GM12864 (cell line): Measurements from ENCODE around the gene PRR12.

Source experiments
- DNase-seq: peaks from one replicate; pipeline ENCODE4 v3.0.0-alpha.2; 2011; ENCODE audit warnings: low read depth
- H3K4me3 ChIP-seq: 2 replicates; pipeline ENCODE4 v1.5.1; 2011; ENCODE audit warnings: mild to moderate bottlenecking, low read depth, low read length, control low read depth
- CTCF ChIP-seq: IDR thresholded peaks from 2 replicates; pipeline ENCODE4 v1.5.1; 2011; ENCODE audit warnings: low read depth, mild to moderate bottlenecking, moderate library complexity, low read length, control low read depth, inconsistent platforms; ENCODE audit errors: missing control alignments

PRR12 gene

GRCh38 chr19:49669516-49669915 is 78.5 kb downstream of the PRR12 start:
- no peak for TF ChIP-seq CTCF
- DNase-seq, result no peak
- H3K4me3 ChIP-seq, result no peak overlapping the region

- no peak for DNase-seq
- TF ChIP-seq CTCF, result peak; percentile 97
- H3K4me3 ChIP-seq, result peak overlapping the region; percentile 16; the same call in 1 of the 2 replicates
Observed at GRCh38 chr19:49672131-49672919, 81.3 kb downstream of the PRR12 start.
